Measurements from ENCODE around the gene NCOA1. TPM values are rescaled to one million over a fixed set of nuclear protein-coding genes. Genes with fewer than 3 reads are reported as not detected.

The NCOA1 gene
- total and polyA plus RNA-seq, 10 of the 15 experiments (the other 5 are each of a cell fraction or from before 2014, with no cell fraction given), result 1.8 to 35.6 (median 6.1) TPM

GRCh38 chr2:24505534-24506275 lies 14.7 kb downstream of the NCOA1 start (continued):
- TF ChIP-seq JUNB (IDR thresholded peaks at IDR 0.05), result no peak

GRCh38 chr2:24507549-24507948 lies 16.5 kb downstream of the NCOA1 start:
- TF ChIP-seq CBFB (IDR thresholded peaks at IDR 0.05; ENCODE audit: low read depth) (no peak), EZH2 (IDR thresholded peaks at IDR 0.05; ENCODE audit: borderline replicate concordance, control insufficient read depth, low read depth, low read length) (no peak)
- intact Hi-C loops (cut with micrococcal nuclease; ENCODE audit: unreplicated experiment) (no loop called here), in situ Hi-C loops (cut with MboI) (no loop called here)
- ATAC-seq (no peak), DNase-seq (ENCODE audit: low read depth, low spot score) (no peak), FAIRE-seq (no peak)
- WGBS (ENCODE audit: insufficient coverage, insufficient replicate concordance, low lambda C conversion rate, missing lambda C conversion rate), result 79% methylated on average over 4 of the region's 4 CpGs
- ChIA-PET SMC1A (ENCODE audit: uncharacterized antibody, unreplicated experiment) (interaction anchor here (0.6 to 4.8 kb wide), 11 partner anchors 10 to 232 kb away, joined by 3 to 50 read pairs (median 4); partner anchors contain the start of gene NCOA1), RAD21 (ENCODE audit: unreplicated experiment) (interaction anchor here (1.0 to 1.7 kb wide), 3 partner anchors 8 to 79 kb away, joined by 5 to 12 read pairs (median 5); no protein-coding TSS in a partner anchor), CTCF (interaction anchor here (1.0 to 2.3 kb wide), 7 partner anchors 10 to 106 kb away, joined by 3 to 15 read pairs (median 4); no protein-coding TSS in a partner anchor), POLR2A (interaction anchor here (0.9 to 2.1 kb wide), 5 partner anchors 8 to 30 kb away, joined by 3 to 5 read pairs (median 3); no protein-coding TSS in a partner anchor)
- Histone ChIP-seq H3K4me1 (ENCODE audit: control insufficient read depth, insufficient read depth, low read length) (peaks cover 30% of the 10 kb centered on the region), H3K27me3 (replicated peaks in 1 of 2; ENCODE audit: control insufficient read depth in 2 of 2, insufficient read depth in 2 of 2, low read length in 1 of 2) (no peaks in the 10 kb centered on the region), H3K4me2 (ENCODE audit: control insufficient read depth, insufficient read depth) (peak overlapping the region; percentile 39; the same call in 1 of the 2 replicates), H3K4me3 (no peak overlapping the region), H3K79me2 (ENCODE audit: control insufficient read depth, insufficient read depth, low read length) (peaks cover 71% of the 10 kb centered on the region), H3K9me3 (replicated peaks; ENCODE audit: control insufficient read depth, insufficient read depth, low read length) (no peaks in the 10 kb centered on the region), H3K36me3 (ENCODE audit: control insufficient read depth in 2 of 2, insufficient read depth in 2 of 2, low read length in 1 of 2) (no peaks in the 10 kb centered on the region; a peak in 1 of 4 replicates), H3K9ac (ENCODE audit: control insufficient read depth, insufficient read depth, low read length) (no peak overlapping the region), H2AFZ (ENCODE audit: control insufficient read depth, low read depth, low read length) (no peak overlapping the region; the same call in 1 of the 2 replicates), H3K27ac (ENCODE audit: control insufficient read depth, insufficient read depth) (peak overlapping the region; percentile 84; the same call in 1 of the 2 replicates), H4K20me1 (ENCODE audit: control insufficient read depth, insufficient read depth) (no peaks in the 10 kb centered on the region)
- no TSS peak for BruUV-seq (replicated peaks)

Measured in GM12878 (cell line).